ENCODE data around the gene UBIAD1.

DNA sequence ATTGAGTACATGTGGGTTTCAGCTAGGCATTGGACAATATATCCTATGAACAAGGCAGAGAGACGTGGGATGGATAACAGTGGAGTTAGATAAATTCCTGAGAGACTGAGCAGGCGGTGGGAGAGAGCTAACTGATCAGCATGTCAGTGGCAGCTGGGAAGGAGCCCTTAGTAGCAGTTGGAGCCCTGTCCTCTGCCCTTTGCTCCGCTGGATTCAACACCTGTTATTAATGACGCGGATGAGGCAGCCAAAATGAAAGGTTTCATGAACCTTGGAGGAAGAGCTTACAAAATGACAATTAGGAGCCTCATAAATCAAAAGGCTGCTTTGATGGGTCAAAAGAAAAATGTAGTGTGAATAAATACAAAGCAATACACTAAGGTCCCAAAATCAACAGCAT is 16.1 kb downstream of the UBIAD1 start:
- TF ChIP-seq CTCF (conservative IDR thresholded peaks at IDR 0.05) (no peak), ZFX (IDR thresholded peaks at IDR 0.05) (no peak)

Data from C4-2B (cell line).